ENCODE results near the gene STK32C. TPM values are rescaled to one million over a fixed set of nuclear protein-coding genes. Genes with fewer than 3 reads are reported as not detected.

STK32C gene
- polyA plus RNA-seq, 2 of the 4 experiments (the other 2 are of a cell fraction), result 29.9 to 43.6 TPM

DNA sequence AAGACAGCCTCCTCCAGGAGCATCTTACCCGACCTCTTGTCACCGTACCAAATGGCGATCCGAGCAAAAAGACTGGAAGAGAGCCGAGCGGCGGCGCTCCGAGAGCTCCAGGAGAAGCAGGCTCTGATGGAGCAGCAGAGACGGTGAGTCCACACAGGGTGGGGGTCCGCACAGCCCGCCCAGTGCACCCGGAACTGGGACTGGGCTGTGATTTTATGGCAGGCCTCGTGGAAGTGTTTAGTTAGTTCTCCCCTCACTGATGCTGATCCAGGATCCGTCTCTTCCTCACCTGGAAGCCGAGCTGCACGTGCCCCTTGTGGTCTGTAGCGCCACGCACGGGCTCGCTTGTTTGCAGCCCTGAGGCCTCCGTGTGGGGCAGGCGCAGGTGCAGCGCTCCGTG, 43.9 kb upstream of the STK32C start:
- CTCF ChIA-PET, result interaction anchor here (0.6 to 3.3 kb wide), 19 partner anchors 9 to 224 kb away, joined by 3 to 34 read pairs (median 4); no protein-coding TSS in a partner anchor

DNA sequence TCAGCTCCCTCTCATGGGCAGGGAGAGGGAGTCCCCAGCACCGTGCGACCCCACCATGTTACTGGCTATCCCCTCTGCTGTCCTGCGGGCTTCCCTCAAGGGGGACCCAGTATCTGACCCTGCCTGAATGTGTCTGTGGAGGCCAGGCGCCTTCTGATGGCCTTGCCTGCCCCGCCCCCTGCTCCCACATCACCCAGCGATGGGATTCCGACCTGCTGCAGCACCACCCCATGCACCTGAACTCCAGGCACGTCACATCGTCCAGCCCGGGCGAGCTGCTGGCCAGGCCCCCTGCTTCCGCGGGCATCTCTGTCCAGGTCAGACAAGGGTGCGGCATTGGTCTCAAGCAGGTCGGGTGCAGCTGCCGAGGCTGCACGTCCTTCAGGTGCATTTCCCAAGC, 43.2 kb upstream of the STK32C start:
- H3K4me2 ChIP-seq, result no peak overlapping the region
- H3K4me3 ChIP-seq, result no peak overlapping the region
- H3K27ac ChIP-seq, result no peak overlapping the region
- no peaks in the 10 kb centered on the region for H3K4me1 ChIP-seq
- ATAC-seq (no peak), DNase-seq (ENCODE audit: low read depth in 1 of 2, low spot score in 1 of 2) (no peak), FAIRE-seq (no peak)
- 92% methylated on average over 17 of the region's 17 CpGs for whole genome bisulfite sequencing (ENCODE audit: missing lambda C conversion rate)
- ChIA-PET POLR2A (no interaction called here), CTCF (interaction anchor here (0.7 to 3.3 kb wide), 16 partner anchors 9 to 130 kb away, joined by 3 to 34 read pairs (median 4); no protein-coding TSS in a partner anchor)
- no peaks in the 10 kb centered on the region for H3K9me3 ChIP-seq
- TF ChIP-seq HEYL (CRISPR knock-in tag; IDR thresholded peaks at IDR 0.05) (no peak), CBX2 (IDR thresholded peaks at IDR 0.05; ENCODE audit: borderline replicate concordance, low read depth) (no peak), NR3C1 (IDR thresholded peaks at IDR 0.05) (no peak), TP53 (CRISPR knock-in tag; IDR thresholded peaks at IDR 0.05) (no peak), RARB (CRISPR knock-in tag; IDR thresholded peaks at IDR 0.05) (no peak), KDM1A (IDR thresholded peaks at IDR 0.05; ENCODE audit: low read depth) (no peak), PHF8 (IDR thresholded peaks at IDR 0.05; ENCODE audit: borderline replicate concordance, low read depth) (no peak), KDM5A (IDR thresholded peaks at IDR 0.05) (no peak), HOXB5 (CRISPR knock-in tag; IDR thresholded peaks at IDR 0.05) (no peak), SMC3 (IDR thresholded peaks at IDR 0.05) (no peak), HOXB13 (CRISPR knock-in tag; IDR thresholded peaks at IDR 0.05; ENCODE audit: low read depth) (no peak), NFE2L2 (conservative IDR thresholded peaks at IDR 0.05; ENCODE audit: low read length) (no peak), ELK1 (IDR thresholded peaks at IDR 0.05; ENCODE audit: low read depth, low read length) (no peak)
- TF ChIP-seq, protein P1, sequence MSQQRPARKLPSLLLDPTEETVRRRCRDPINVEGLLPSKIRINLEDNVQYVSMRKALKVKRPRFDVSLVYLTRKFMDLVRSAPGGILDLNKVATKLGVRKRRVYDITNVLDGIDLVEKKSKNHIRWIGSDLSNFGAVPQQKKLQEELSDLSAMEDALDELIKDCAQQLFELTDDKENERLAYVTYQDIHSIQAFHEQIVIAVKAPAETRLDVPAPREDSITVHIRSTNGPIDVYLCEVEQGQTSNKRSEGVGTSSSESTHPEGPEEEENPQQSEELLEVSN (IDR thresholded peaks at IDR 0.05; ENCODE audit: borderline replicate concordance, low read depth), result no peak
- TF ChIP-seq, protein P2, sequence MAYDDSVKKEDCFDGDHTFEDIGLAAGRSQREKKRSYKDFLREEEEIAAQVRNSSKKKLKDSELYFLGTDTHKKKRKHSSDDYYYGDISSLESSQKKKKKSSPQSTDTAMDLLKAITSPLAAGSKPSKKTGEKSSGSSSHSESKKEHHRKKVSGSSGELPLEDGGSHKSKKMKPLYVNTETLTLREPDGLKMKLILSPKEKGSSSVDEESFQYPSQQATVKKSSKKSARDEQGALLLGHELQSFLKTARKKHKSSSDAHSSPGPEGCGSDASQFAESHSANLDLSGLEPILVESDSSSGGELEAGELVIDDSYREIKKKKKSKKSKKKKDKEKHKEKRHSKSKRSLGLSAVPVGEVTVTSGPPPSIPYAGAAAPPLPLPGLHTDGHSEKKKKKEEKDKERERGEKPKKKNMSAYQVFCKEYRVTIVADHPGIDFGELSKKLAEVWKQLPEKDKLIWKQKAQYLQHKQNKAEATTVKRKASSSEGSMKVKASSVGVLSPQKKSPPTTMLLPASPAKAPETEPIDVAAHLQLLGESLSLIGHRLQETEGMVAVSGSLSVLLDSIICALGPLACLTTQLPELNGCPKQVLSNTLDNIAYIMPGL (CRISPR knock-in tag; IDR thresholded peaks at IDR 0.05; ENCODE audit: borderline replicate concordance), result no peak
- TF ChIP-seq, protein P3, sequence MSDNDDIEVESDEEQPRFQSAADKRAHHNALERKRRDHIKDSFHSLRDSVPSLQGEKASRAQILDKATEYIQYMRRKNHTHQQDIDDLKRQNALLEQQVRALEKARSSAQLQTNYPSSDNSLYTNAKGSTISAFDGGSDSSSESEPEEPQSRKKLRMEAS (IDR thresholded peaks at IDR 0.05), result no peak

More for the DNA sequence above, 43.9 kb upstream of the STK32C start:
- no peak overlapping the region for H3K4me3 ChIP-seq
- DNase-seq (ENCODE audit: low read depth in 1 of 2, low spot score in 1 of 2) (no peak), FAIRE-seq (no peak), ATAC-seq (no peak)
- no peaks in the 10 kb centered on the region for H3K9me3 ChIP-seq
- H3K4me2 ChIP-seq, result no peak overlapping the region
- WGBS (ENCODE audit: missing lambda C conversion rate), result 84% methylated on average over 16 of the region's 25 CpGs
- no peaks in the 10 kb centered on the region for H3K4me1 ChIP-seq
- TF ChIP-seq RAD21 (conservative IDR thresholded peaks at IDR 0.05 in 1 of 2, IDR thresholded peaks at IDR 0.05 in 1 of 2), result no peak
- TF ChIP-seq FOXS1 (CRISPR knock-in tag; IDR thresholded peaks at IDR 0.05), result no peak
- TF ChIP-seq SREBF2 (IDR thresholded peaks at IDR 0.05), result no peak
- no peak for TF ChIP-seq MAZ (IDR thresholded peaks at IDR 0.05; ENCODE audit: borderline replicate concordance, low read depth, low read length)
- no peak for TF ChIP-seq CEBPB (IDR thresholded peaks at IDR 0.05)
- TF ChIP-seq RFX5 (IDR thresholded peaks at IDR 0.05), result no peak
- TF ChIP-seq MYC (IDR thresholded peaks at IDR 0.05; ENCODE audit: borderline replicate concordance, low read length), result no peak
- TF ChIP-seq SMC3 (IDR thresholded peaks at IDR 0.05), result no peak
- TF ChIP-seq JUN (IDR thresholded peaks at IDR 0.05), result no peak
- no peak for TF ChIP-seq BCL3 (IDR thresholded peaks at IDR 0.05)
- TF ChIP-seq, protein P4, sequence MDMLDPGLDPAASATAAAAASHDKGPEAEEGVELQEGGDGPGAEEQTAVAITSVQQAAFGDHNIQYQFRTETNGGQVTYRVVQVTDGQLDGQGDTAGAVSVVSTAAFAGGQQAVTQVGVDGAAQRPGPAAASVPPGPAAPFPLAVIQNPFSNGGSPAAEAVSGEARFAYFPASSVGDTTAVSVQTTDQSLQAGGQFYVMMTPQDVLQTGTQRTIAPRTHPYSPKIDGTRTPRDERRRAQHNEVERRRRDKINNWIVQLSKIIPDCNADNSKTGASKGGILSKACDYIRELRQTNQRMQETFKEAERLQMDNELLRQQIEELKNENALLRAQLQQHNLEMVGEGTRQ (IDR thresholded peaks at IDR 0.05), result no peak
- no peak for TF ChIP-seq KDM5A (IDR thresholded peaks at IDR 0.05)
- TF ChIP-seq ZFP36 (IDR thresholded peaks at IDR 0.05; ENCODE audit: borderline replicate concordance, partially characterized antibody), result no peak
- no peak for TF ChIP-seq HOXB13 (CRISPR knock-in tag; IDR thresholded peaks at IDR 0.05; ENCODE audit: low read depth)
- TF ChIP-seq ZSCAN20 (CRISPR knock-in tag; IDR thresholded peaks at IDR 0.05), result no peak
- no peak overlapping the region for H3K27ac ChIP-seq
- POLR2A ChIA-PET, result no interaction called here

All from A549 (cell line).